Breast epithelium (tissue), 3 donors: ENCODE data around the gene GNAZ.

Experiments used
- CTCF ChIP-seq, 3 donors: fragments of 450-650 bp; IDR thresholded peaks; one replicate each; pipeline ENCODE4 v1.5.1; 2016 to 2017; ENCODE audit warnings: antibody characterized with exemption in 3 of 3, mild to moderate bottlenecking in 3 of 3, moderate library complexity in 3 of 3
- POLR2A ChIP-seq: fragments of 450-650 bp; IDR thresholded peaks from one replicate; pipeline ENCODE4 v1.6.1; 2016; ENCODE audit warnings: antibody characterized with exemption, mild to moderate bottlenecking, moderate library complexity
- POLR2AphosphoS5 ChIP-seq, 3 donors: sonication (generic); formaldehyde crosslinking; IDR thresholded peaks; one replicate each; pipeline ENCODE4 v1.6.1; 2017; ENCODE audit warnings: antibody characterized with exemption in 3 of 3

- TF ChIP-seq CTCF (IDR thresholded peaks at IDR 0.05) = no peak
- no peak for TF ChIP-seq POLR2A
- no peak for TF ChIP-seq POLR2AphosphoS5 (IDR thresholded peaks at IDR 0.05)
Observed at GRCh38 chr22:23084453-23085350, 14.4 kb downstream of the GNAZ start.
